GM12874 (cell line): ENCODE measurements around the gene LAMP5.

Experiments used
- CTCF ChIP-seq: IDR thresholded peaks from 2 replicates; pipeline ENCODE4 v1.5.1; 2011; ENCODE audit warnings: low read depth, mild to moderate bottlenecking, control low read depth, low read length, moderate library complexity; ENCODE audit not compliant: insufficient read depth

Gene LAMP5

GRCh38 chr20:9517297-9518162, 3.1 kb downstream of the LAMP5 start:
- no peak for TF ChIP-seq CTCF

- TF ChIP-seq CTCF: no peak
Measured at GRCh38 chr20:9518576-9519175, 4.3 kb downstream of the LAMP5 start.

DNA sequence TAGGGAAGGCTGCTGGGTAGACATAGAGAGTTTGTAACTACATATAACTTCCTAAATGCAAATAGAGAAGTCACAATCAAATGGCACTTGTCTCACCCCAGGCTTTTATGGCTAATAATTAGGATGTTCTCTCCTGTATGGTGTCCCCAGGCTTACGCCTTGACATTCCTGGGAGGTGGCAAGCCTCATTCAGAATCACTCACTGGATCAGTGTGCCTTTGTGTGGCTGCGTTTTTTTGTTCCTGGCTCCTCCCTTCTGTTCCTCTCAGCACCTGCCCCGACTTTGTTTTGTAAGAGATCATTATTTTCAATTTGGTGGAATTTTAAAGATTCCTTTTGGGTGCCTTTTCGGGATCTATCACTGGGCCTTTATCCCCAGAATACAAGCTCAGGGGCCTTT, 5.7 kb downstream of the LAMP5 start:
- no peak for TF ChIP-seq CTCF

DNA sequence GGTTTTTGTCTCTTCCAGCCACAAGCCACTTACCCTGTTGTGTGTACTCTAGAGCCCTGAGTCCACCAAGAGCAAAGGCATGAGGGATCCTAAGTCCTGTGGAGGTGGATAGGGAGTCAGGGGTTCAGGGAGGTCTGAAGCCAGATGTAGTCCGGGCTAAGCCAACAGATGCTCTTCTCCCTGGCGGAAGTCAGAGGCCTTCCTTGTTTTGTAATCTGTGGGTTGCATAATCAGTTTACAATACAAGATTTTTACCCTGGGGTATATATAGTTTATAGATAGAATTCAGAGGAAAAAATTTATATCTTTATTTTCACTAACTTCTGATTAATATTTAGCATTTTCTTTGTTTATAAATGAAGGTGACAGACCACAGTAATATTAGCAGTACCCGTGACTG, 9.2 kb downstream of the LAMP5 start:
- TF ChIP-seq CTCF: no peak

GRCh38 chr20:9531581-9531980, 17.2 kb downstream of the LAMP5 start:
- no peak for TF ChIP-seq CTCF

DNA sequence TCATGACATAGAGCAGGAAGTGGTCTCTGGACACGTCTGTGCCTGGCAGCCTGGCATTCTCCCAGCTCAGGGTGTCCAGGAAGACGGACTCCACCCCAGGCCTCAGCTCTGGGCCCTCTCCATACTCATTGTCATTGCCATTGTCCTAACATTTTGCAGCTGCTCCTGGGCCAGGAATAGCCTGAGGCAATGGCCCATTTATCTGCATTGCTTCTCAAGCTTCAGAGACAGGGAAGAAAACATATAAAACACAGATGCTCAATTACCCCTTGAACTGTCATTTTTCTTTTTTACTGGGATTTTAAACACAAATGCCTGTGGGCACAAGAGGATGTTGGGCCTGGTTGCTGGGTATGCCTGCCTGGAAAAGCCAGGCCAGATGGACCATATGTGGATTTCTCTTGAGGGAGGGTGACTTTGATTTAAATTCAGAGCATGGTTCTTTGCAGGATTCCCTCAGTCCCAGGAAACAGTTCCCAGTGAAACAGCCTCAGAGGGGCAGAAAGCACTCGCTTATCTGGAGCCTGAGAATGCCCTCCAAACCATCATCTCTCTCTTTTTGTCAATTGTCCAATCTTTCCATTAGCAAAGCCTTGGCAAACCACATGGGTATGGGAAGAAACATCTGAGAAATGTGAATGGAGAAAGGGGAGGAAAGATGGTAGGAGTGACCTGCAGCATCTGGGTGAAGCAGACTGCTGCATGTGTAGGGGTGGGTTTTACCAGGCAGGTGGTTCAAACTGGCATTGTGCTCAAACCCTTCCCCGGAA, 17.9 kb downstream of the LAMP5 start:
- no peak for TF ChIP-seq CTCF

DNA sequence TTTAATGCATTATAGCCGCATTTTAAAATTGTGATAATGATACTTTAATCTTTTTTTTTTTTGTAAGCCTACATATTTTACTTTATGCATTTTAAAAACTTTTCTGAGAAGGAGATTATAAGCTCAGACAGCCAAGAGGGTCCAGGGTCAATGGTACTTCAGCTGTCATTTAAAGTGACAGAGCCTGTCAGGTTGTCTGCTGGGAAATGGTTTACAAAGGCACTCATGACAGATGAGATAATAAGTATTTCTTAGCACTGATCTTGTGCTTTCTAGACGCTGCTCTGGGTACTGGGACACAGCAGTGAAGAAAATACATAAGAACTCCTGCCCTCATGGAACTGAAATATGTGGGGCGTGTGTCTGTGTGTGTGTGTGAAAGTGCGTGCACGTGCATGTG, 19.6 kb downstream of the LAMP5 start:
- TF ChIP-seq CTCF: no peak
